Upper lobe of left lung (tissue), 6 donors: ENCODE measurements around the gene FMO4. TPM values are rescaled to one million over a fixed set of nuclear protein-coding genes. Genes with fewer than 3 reads are reported as not detected.

Source experiments
- ATAC-seq, 2 donors: fragments of 200-7000 bp; cut with Tn5 transposase; one replicate each; pipeline ENCODE4 v1.9.1; 2022; ENCODE audit warnings: mild to moderate bottlenecking in 2 of 2, moderate library complexity in 2 of 2; ENCODE audit not compliant: low FRiP score in 2 of 2
- DNase-seq, 2 donors: peaks; one replicate each; pipeline ENCODE4 v3.0.0-alpha.2; 2019 to 2020
- H3K27ac ChIP-seq, 4 donors: fragments of 200-600 bp; sonication (generic); one replicate each; pipeline ENCODE4 v1.5.1; 2016 to 2019
- H3K27me3 ChIP-seq, 4 donors: fragments of 200-600 bp; sonication (generic); one replicate each; pipeline ENCODE4 v1.5.1; 2017 to 2019
- H3K36me3 ChIP-seq, 4 donors: fragments of 200-600 bp; sonication (generic); one replicate each; pipeline ENCODE4 v1.5.1; 2016 to 2019
- H3K4me1 ChIP-seq, 4 donors: fragments of 200-600 bp; sonication (generic); one replicate each; pipeline ENCODE4 v1.5.1; 2018 to 2019
- H3K4me3 ChIP-seq, 4 donors: fragments of 200-600 bp; sonication (generic); one replicate each; pipeline ENCODE4 v1.5.1; 2017 to 2019; ENCODE audit warnings: mild to moderate bottlenecking in 2 of 4, moderate library complexity in 1 of 4
- H3K9me3 ChIP-seq, 4 donors: fragments of 200-600 bp; sonication (generic); one replicate each; pipeline ENCODE4 v1.5.1; 2018 to 2019
- EP300 ChIP-seq, 4 donors: sonication (generic); formaldehyde crosslinking; IDR thresholded peaks; one replicate each; pipeline ENCODE4 v1.5.1; 2017; ENCODE audit warnings: antibody characterized with exemption in 4 of 4, control low read depth in 2 of 4
- POLR2A ChIP-seq, 4 donors: fragments of 450-650 bp; IDR thresholded peaks; one replicate each; pipeline ENCODE4 v1.5.1; 2016 to 2017; ENCODE audit warnings: antibody characterized with exemption in 4 of 4, mild to moderate bottlenecking in 2 of 4
- POLR2AphosphoS5 ChIP-seq, 2 donors: sonication (generic); formaldehyde crosslinking; IDR thresholded peaks; one replicate each; pipeline ENCODE4 v1.5.1; 2017; ENCODE audit warnings: antibody characterized with exemption in 2 of 2
- WGBS, 2 donors: methylation state at CpG; one replicate each; pipeline ENCODE4 v1.1.5; 2017 to 2018; 5-methylcytosine and 5-hydroxymethylcytosine counted together
- total RNA-seq, 6 donors: library from RNA; depleted of rRNA in 4 of 6; stranded (reverse); fragments of >200 nt in 4 of 6; gene quantifications; one replicate each; pipeline versions ENCODE4 v1.1.0 to v1.2.1, GENCODE V29; 2016 to 2021
- TF ChIP-seq, protein P1 (sequence below), 6 experiments: fragments of 450-650 bp in 4 of 6; fragments of 200-600 bp in 2 of 6; sonication (generic) in 2 of 6; IDR thresholded peaks; one replicate each; pipeline ENCODE4 v1.5.1; 2016 to 2019; ENCODE audit warnings: antibody characterized with exemption in 6 of 6
- donor health status: DM: no; HTN: no; CAD: no; lungs with moderate emphysema.
- donor health status: DM: no; HTN: yes; CAD: no; lungs with severe emphysema.

Gene FMO4, protein sequence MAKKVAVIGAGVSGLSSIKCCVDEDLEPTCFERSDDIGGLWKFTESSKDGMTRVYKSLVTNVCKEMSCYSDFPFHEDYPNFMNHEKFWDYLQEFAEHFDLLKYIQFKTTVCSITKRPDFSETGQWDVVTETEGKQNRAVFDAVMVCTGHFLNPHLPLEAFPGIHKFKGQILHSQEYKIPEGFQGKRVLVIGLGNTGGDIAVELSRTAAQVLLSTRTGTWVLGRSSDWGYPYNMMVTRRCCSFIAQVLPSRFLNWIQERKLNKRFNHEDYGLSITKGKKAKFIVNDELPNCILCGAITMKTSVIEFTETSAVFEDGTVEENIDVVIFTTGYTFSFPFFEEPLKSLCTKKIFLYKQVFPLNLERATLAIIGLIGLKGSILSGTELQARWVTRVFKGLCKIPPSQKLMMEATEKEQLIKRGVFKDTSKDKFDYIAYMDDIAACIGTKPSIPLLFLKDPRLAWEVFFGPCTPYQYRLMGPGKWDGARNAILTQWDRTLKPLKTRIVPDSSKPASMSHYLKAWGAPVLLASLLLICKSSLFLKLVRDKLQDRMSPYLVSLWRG
- total RNA-seq, result 1 to 10 TPM; 3.1 to 6.9 (median 3.7) TPM

DNA sequence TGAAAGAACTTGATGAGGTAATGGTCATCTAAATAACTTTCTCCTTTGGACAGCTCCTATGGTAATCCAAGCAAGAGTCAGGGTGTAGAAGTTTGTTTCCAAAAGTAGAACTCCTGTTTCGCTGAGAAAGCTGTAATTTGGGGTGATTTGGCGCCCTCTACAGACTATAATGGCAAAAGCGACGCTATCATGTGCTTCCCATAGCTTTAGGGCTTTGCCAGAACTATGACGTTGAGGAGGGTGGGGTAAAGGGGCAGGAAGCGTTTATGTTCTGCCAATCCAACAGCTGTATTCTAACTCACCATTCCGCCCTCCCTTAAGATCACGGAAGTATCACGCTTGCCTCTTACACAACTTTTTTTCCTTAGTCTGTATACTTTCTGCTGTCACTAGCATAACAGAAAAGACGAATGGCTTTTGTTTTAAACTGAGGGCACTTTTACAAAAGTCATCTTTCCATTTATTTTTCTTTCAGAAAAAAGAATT is at the start of gene FMO4:
FMO4 (plus strand) TSS at position 349 of the 486 bp plus-strand sequence. CDS start 5,643 bp downstream, outside the sequence.
- no peaks in the 10 kb centered on the region for H3K9me3 ChIP-seq
- TF ChIP-seq POLR2A (IDR thresholded peaks at IDR 0.05) (peak in 1 of 4 donors; percentile 54), POLR2AphosphoS5 (IDR thresholded peaks at IDR 0.05) (peak; percentile 64 to 86), EP300 (IDR thresholded peaks at IDR 0.05) (peak in 1 of 4 donors; percentile 62)
- TF ChIP-seq, protein P1, sequence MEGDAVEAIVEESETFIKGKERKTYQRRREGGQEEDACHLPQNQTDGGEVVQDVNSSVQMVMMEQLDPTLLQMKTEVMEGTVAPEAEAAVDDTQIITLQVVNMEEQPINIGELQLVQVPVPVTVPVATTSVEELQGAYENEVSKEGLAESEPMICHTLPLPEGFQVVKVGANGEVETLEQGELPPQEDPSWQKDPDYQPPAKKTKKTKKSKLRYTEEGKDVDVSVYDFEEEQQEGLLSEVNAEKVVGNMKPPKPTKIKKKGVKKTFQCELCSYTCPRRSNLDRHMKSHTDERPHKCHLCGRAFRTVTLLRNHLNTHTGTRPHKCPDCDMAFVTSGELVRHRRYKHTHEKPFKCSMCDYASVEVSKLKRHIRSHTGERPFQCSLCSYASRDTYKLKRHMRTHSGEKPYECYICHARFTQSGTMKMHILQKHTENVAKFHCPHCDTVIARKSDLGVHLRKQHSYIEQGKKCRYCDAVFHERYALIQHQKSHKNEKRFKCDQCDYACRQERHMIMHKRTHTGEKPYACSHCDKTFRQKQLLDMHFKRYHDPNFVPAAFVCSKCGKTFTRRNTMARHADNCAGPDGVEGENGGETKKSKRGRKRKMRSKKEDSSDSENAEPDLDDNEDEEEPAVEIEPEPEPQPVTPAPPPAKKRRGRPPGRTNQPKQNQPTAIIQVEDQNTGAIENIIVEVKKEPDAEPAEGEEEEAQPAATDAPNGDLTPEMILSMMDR (IDR thresholded peaks at IDR 0.05), result peak; percentile 66 to 92 (median 80)
- H3K4me1 ChIP-seq, result peaks cover 0 to 11% (median 5%) of the 10 kb centered on the region in 4 donors
- peak within 1 kb of the TSS in 3 of 4 donors; percentile 15 to 41 (median 40) for H3K4me3 ChIP-seq
- peaks cover 0 to 5% (median 0%) of the 10 kb centered on the region in 4 donors for H3K36me3 ChIP-seq
- ATAC-seq (peak; percentile 100), DNase-seq (peak in 1 of 2 donors; percentile 91)
- WGBS, 2 donors, result 0 to 1% methylated on average over 10 of the region's 10 CpGs
- H3K27ac ChIP-seq, result peak within 1 kb of the TSS; percentile 36 to 65 (median 50)
- no peaks in the 10 kb centered on the region for H3K27me3 ChIP-seq

DNA sequence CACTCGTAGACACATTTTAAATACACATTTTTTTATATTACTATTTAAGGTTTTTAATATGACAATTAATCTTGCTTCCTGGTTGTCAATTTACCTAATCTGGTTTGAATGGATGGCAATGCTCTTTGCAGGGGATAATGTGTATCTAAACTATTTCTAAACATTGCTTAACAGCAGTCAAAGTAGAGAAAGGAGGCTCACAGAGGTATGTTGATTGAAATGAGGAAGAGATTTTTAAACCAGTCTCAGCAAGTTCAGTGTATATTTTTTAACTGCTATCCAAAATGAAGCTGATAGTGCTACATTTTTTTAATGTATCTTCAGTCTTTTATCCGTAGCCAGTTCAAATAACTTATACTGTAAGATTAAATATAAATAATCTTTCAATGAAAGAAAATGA is 48.3 kb upstream of the FMO4 start:
- Histone ChIP-seq H3K4me1 (no peaks in the 10 kb centered on the region), H3K9me3 (no peaks in the 10 kb centered on the region), H3K36me3 (no peaks in the 10 kb centered on the region), H3K27me3 (no peaks in the 10 kb centered on the region), H3K27ac (no peak overlapping the region), H3K4me3 (no peak overlapping the region)
- ATAC-seq (no peak), DNase-seq (no peak)
- 69 to 77% methylated on average over 2 of the region's 2 CpGs for WGBS, 2 donors
- TF ChIP-seq POLR2AphosphoS5 (IDR thresholded peaks at IDR 0.05) (no peak), POLR2A (IDR thresholded peaks at IDR 0.05) (no peak), EP300 (IDR thresholded peaks at IDR 0.05) (no peak)
- TF ChIP-seq, protein P1 (IDR thresholded peaks at IDR 0.05), result no peak

DNA sequence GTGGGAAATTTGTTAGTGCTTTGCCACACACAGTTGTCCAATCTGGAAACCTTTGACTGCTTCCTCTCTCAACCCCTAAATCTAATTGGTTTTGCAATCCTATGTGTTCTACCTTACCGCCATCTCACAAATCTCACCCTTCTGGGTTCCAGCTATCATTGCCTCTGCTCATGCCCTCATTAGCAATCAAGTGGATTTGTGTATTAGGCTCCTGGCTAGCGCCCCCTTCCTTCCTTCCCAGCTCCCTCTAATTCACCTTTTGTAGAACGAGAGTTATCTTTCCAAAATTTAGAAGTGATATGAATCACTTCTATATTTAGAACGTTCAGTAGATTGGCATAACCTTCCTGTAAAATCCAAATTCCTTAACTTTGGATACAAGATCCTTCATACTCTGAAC is 47.1 kb upstream of the FMO4 start:
- no peak for ATAC-seq

DNA sequence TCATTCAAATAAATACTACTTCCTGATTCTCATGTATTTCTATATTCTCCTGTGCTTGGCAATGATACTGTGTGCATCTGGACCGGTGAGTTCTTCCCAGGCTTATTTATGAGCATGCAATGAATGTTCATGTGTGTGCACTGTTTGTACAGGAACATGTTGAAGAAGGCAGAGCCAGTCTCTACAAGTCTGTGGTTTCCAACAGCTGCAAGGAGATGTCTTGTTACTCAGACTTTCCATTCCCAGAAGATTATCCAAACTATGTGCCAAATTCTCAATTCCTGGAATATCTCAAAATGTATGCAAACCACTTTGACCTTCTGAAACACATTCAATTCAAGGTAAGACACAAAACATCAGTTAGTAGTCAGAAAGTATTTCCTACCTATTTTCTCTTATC is 46.6 kb upstream of the FMO4 start:
- no peak overlapping the region for H3K27ac ChIP-seq
- no peaks in the 10 kb centered on the region for H3K36me3 ChIP-seq
- TF ChIP-seq, protein P1 (IDR thresholded peaks at IDR 0.05), result no peak
- TF ChIP-seq POLR2AphosphoS5 (IDR thresholded peaks at IDR 0.05), result no peak
- no peak for TF ChIP-seq EP300 (IDR thresholded peaks at IDR 0.05)
- no peak for TF ChIP-seq POLR2A (IDR thresholded peaks at IDR 0.05)
- 64 to 71% methylated on average over 1 of the region's 1 CpG for WGBS, 2 donors
- no peaks in the 10 kb centered on the region for H3K9me3 ChIP-seq
- ATAC-seq, result no peak
- no peaks in the 10 kb centered on the region for H3K4me1 ChIP-seq
- H3K27me3 ChIP-seq, result no peaks in the 10 kb centered on the region
- no peak for DNase-seq
- H3K4me3 ChIP-seq, result no peak overlapping the region

More for the DNA sequence above, 47.1 kb upstream of the FMO4 start:
- Histone ChIP-seq H3K4me1 (no peaks in the 10 kb centered on the region), H3K27ac (no peak overlapping the region), H3K27me3 (no peaks in the 10 kb centered on the region), H3K36me3 (no peaks in the 10 kb centered on the region), H3K4me3 (no peak overlapping the region), H3K9me3 (no peaks in the 10 kb centered on the region)
- TF ChIP-seq, protein P1 (IDR thresholded peaks at IDR 0.05), result no peak
- TF ChIP-seq POLR2AphosphoS5 (IDR thresholded peaks at IDR 0.05) (no peak), POLR2A (IDR thresholded peaks at IDR 0.05) (no peak), EP300 (IDR thresholded peaks at IDR 0.05) (no peak)
- DNase-seq, result no peak
- 69 to 74% methylated on average over 4 of the region's 4 CpGs for WGBS, 2 donors
